Common myeloid progenitor, CD34-positive (primary cell): ENCODE results near the gene CDC42BPA.

ENCODE experiments used
- CTCF ChIA-PET: fragments of 350-600 bp; sonication (Branson Sonifier 250); formaldehyde crosslinking; loops from one replicate; lab custom pipeline; 2021; ENCODE audit warnings: antibody characterized with exemption; lab: Charles Lee
- POLR2A ChIA-PET: fragments of 350-600 bp; sonication (Branson Sonifier 250); formaldehyde crosslinking; loops from one replicate; lab custom pipeline; 2021; ENCODE audit warnings: antibody characterized with exemption; lab: Charles Lee
- DNase-seq, 3 donors: peaks; one replicate each; pipeline versions ENCODE4 v3.0.0 to v3.0.0-alpha.2; 2013
- H3K27ac ChIP-seq, 2 experiments: 1 replicate in 1 of 2; 2 replicates in 1 of 2; pipeline ENCODE4 v1.7.0; 2013; ENCODE audit warnings: inconsistent platforms in 2 of 2, low read length in 2 of 2, mild to moderate bottlenecking in 2 of 2, low read depth in 1 of 2, moderate library complexity in 1 of 2; ENCODE audit not compliant: severe bottlenecking in 2 of 2, insufficient read depth in 1 of 2, poor library complexity in 1 of 2
- H3K27me3 ChIP-seq, 5 experiments: replicated peaks in 2 of 5; 1 replicate in 3 of 5; 2 replicates in 2 of 5; pipeline versions ENCODE4 v1.6.1 to v1.7.0; 2013; ENCODE audit warnings: low read length in 4 of 5, mild to moderate bottlenecking in 2 of 5, moderate library complexity in 2 of 5, inconsistent platforms in 1 of 5; ENCODE audit not compliant: insufficient read depth in 5 of 5, control insufficient read depth in 4 of 5
- H3K36me3 ChIP-seq, 4 experiments: 1 replicate in 2 of 4; 2 replicates in 2 of 4; pipeline versions ENCODE4 v1.6.1 to v1.7.0; 2013; ENCODE audit warnings: low read length in 3 of 4, control low read depth in 1 of 4, mild to moderate bottlenecking in 1 of 4; ENCODE audit not compliant: control insufficient read depth in 4 of 4, insufficient read depth in 4 of 4
- H3K4me1 ChIP-seq, 4 experiments: 1 replicate in 3 of 4; 2 replicates in 1 of 4; pipeline versions ENCODE4 v1.6.1 to v1.7.1; 2013; ENCODE audit warnings: low read length in 3 of 4, mild to moderate bottlenecking in 3 of 4, control low read depth in 1 of 4, inconsistent platforms in 1 of 4, moderate library complexity in 1 of 4; ENCODE audit not compliant: control insufficient read depth in 4 of 4, insufficient read depth in 4 of 4; ENCODE audit errors: control extremely low read depth in 1 of 4
- H3K4me3 ChIP-seq, 7 experiments: 1 replicate in 4 of 7; 2 replicates in 3 of 7; pipeline versions ENCODE4 v1.5.1 to v1.7.0; 2013; ENCODE audit warnings: mild to moderate bottlenecking in 7 of 7, low read length in 6 of 7, moderate library complexity in 6 of 7, inconsistent platforms in 2 of 7, low read depth in 2 of 7, control low read depth in 1 of 7; ENCODE audit not compliant: insufficient read depth in 4 of 7, control insufficient read depth in 1 of 7; ENCODE audit errors: extremely low read depth in 1 of 7
- H3K9me3 ChIP-seq, 5 experiments: 1 replicate in 4 of 5; 2 replicates in 1 of 5; pipeline versions ENCODE4 v1.6.1 to v1.7.1; 2013; ENCODE audit warnings: low read length in 4 of 5, mild to moderate bottlenecking in 2 of 5, inconsistent platforms in 1 of 5, low read depth in 1 of 5, moderate library complexity in 1 of 5; ENCODE audit not compliant: control insufficient read depth in 4 of 5, insufficient read depth in 2 of 5; ENCODE audit errors: control extremely low read depth in 1 of 5
- WGBS: methylation state at CpG from one replicate; pipeline ENCODE4 v1.1.5; 2013; ENCODE audit not compliant: insufficient coverage; 5-methylcytosine and 5-hydroxymethylcytosine counted together

Gene CDC42BPA

DNA sequence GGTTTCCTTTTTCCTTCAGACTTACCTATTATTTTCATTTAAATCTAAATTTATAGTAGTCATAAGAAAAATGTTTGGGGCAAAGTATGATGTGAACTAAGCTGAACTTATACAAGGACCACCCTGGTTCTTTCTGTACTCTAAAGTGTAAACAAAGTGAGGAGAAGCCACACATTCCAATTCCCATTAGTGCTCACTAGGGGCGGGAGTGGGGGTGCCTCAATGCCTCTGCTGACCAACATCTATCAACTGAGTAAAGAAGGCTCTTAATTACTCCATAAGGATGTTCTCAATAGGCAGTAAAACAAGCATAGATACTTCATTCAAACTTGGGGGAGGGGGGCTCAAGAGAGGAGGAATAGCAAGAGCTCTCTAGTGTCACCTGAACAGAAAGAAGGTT is 151.7 kb downstream of the CDC42BPA start:
- no peak overlapping the region for H3K4me3 ChIP-seq
- POLR2A ChIA-PET, result no interaction called here
- CTCF ChIA-PET, result no interaction called here

DNA sequence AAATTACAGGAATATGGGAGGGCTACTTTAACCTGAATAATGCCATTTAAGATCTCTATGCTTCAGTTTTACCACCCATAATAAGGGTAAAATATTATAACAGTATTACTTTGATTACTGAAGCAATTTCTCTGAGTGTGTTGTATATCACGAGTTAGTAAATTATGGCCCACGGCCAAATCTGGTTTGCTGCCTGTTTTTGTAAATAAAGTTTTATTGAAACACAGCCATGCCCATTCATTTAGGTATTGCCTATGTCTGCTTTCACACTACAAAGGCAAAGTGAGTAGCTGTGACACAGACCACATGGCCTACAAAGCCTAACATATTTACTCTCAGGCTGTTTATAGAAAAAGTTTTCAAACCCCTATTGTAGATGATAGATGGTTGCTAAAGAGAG is 156.8 kb downstream of the CDC42BPA start:
- no peaks in the 10 kb centered on the region for H3K9me3 ChIP-seq
- POLR2A ChIA-PET, result no interaction called here
- peaks cover 0 to 9% (median 4%) of the 10 kb centered on the region in 4 experiments for H3K36me3 ChIP-seq
- no peak overlapping the region for H3K27ac ChIP-seq
- H3K4me1 ChIP-seq, result no peaks in the 10 kb centered on the region
- H3K4me3 ChIP-seq, result no peak overlapping the region
- DNase-seq, result no peak
- CTCF ChIA-PET, result no interaction called here
- WGBS, result no CpG with 5 or more reads among the region's 2 CpGs
- no peaks in the 10 kb centered on the region for H3K27me3 ChIP-seq

More for the DNA sequence above, 151.7 kb downstream of the CDC42BPA start:
- Histone ChIP-seq H3K27ac (no peak overlapping the region), H3K4me1 (no peaks in the 10 kb centered on the region), H3K27me3 (no peaks in the 10 kb centered on the region), H3K36me3 (no peaks in the 10 kb centered on the region), H3K9me3 (no peaks in the 10 kb centered on the region)
- WGBS, result no CpG with 5 or more reads among the region's 1 CpG
- DNase-seq, result no peak

DNA sequence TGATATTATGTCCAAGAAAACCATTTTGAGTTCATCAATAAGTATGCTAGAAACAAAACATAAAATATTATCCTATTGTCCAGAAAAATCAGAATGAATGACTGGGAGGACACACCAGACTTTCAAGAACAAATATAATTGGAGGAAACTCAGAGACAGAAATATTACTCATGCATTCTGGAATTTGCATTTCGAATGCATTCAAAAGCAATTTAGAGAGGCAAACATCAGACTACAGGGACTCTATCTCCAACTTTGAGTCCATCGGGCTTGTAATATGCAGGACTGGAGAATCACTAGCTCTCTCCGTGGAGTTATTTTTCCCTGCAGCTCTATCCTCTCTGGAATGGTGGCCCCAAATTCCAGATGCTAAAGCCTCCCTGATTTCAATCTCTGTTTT is 161.8 kb downstream of the CDC42BPA start:
- H3K4me3 ChIP-seq, result no peak overlapping the region
- no peak overlapping the region for H3K27ac ChIP-seq
- DNase-seq, result no peak
- H3K4me1 ChIP-seq, result no peaks in the 10 kb centered on the region
- POLR2A ChIA-PET, result no interaction called here
- H3K36me3 ChIP-seq, result peaks cover 0 to 9% (median 4%) of the 10 kb centered on the region in 4 experiments
- no peaks in the 10 kb centered on the region for H3K9me3 ChIP-seq
- 89% methylated on average over 3 of the region's 3 CpGs for WGBS
- CTCF ChIA-PET, result no interaction called here
- no peaks in the 10 kb centered on the region for H3K27me3 ChIP-seq

DNA sequence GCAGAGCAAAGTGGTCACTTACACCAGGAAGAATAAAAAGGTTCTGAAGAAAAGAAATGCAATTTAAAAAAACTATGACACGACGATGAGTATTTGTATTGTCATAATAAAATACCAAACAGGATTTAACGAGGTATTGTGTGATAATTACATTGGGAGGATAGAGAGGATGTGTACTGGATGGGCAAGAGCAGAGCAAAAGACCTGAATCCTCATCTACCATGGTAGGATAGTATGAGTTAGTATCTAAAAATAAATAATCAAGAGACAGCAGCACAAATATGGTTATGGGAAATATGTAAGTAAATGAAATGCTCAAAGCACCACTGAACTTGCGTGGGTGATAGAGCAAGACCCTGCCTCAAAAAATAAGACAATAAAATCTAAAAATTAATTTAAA is 162.6 kb downstream of the CDC42BPA start:
- no CpG with 5 or more reads among the region's 4 CpGs for WGBS
- no peak for DNase-seq
- no peak overlapping the region for H3K27ac ChIP-seq

DNA sequence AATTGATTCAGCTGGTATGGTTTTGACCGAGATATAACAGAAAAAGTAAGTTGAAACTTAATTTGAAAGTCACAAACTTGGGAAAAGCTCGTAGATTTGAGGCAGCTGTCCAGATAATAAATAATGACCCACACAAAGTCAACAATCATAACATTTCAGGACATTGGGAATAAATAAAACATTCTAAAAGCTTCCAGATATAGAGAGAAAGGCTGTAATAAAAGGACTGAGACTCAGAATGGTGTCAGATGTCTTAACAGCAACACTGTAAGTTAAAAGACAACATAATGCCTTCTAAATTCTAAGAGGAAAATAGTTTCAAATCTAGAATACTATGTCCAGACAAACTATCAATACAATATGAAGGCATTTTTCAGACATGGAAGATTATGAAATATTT is 163.3 kb downstream of the CDC42BPA start:
- CTCF ChIA-PET, result interaction anchor here (1.2 kb wide), 1 partner anchor 283 kb away, joined by 3 read pairs; no protein-coding TSS in a partner anchor
- no peak for DNase-seq
- Histone ChIP-seq H3K27ac (no peak overlapping the region), H3K9me3 (no peaks in the 10 kb centered on the region), H3K4me1 (no peaks in the 10 kb centered on the region), H3K4me3 (no peak overlapping the region), H3K36me3 (peaks cover 0 to 5% (median 4%) of the 10 kb centered on the region in 4 experiments), H3K27me3 (no peaks in the 10 kb centered on the region)
- POLR2A ChIA-PET, result no interaction called here
- no CpG with 5 or more reads among the region's 2 CpGs for WGBS

More for the DNA sequence above, 162.6 kb downstream of the CDC42BPA start:
- Histone ChIP-seq H3K4me1 (no peaks in the 10 kb centered on the region), H3K27me3 (no peaks in the 10 kb centered on the region), H3K4me3 (no peak overlapping the region), H3K9me3 (no peaks in the 10 kb centered on the region), H3K36me3 (peaks cover 0 to 9% (median 4%) of the 10 kb centered on the region in 4 experiments)
- CTCF ChIA-PET, result interaction anchor here (1.2 kb wide), 1 partner anchor 283 kb away, joined by 3 read pairs; no protein-coding TSS in a partner anchor
- POLR2A ChIA-PET, result no interaction called here

DNA sequence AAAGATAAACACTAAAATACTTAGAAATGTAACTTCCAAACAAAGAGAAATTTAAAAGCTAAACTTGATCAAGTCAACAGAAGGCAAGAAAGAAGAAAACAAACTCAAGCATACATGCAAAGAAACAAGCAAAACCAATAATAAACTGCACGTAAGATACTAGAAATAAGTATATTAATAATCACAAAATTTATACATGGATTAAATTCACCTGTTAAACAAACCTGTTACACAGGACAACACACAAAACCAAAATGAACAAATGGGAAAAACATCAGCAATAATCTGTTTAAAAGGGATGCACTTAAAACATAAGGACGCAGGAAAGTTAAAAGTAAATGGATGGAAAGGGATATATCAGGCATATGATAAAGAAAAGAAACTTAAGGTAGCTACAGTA is 165.8 kb downstream of the CDC42BPA start:
- WGBS, result no CpG with 5 or more reads among the region's 2 CpGs
- Histone ChIP-seq H3K4me1 (no peaks in the 10 kb centered on the region), H3K36me3 (no peaks in the 10 kb centered on the region), H3K27ac (no peak overlapping the region), H3K9me3 (no peaks in the 10 kb centered on the region), H3K27me3 (no peaks in the 10 kb centered on the region), H3K4me3 (no peak overlapping the region)
- CTCF ChIA-PET, result no interaction called here
- POLR2A ChIA-PET, result no interaction called here
- DNase-seq, result no peak

DNA sequence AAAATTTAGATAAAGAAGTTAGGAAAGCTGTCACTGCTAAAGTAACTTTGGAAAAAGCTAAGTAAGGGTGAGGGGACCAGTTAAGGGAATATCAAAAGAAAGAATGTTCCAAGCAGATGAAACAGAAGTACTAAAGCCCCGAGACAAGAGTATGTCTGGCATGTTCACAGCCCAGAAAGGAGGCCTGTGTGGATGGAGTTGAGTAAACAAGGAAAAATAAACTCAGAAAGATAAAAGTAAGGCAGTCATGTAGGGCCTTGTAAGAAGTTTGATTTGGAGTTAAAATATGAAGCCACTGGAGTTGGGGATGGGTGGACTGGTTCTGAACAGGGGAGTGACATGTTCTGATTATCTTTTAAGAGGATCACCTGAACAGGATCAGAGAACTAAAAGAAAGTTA is 177.9 kb downstream of the CDC42BPA start:
- no peaks in the 10 kb centered on the region for H3K27me3 ChIP-seq
- no peaks in the 10 kb centered on the region for H3K4me1 ChIP-seq
- peaks cover 0 to 32% (median 8%) of the 10 kb centered on the region in 4 experiments for H3K36me3 ChIP-seq
- DNase-seq, result no peak
- 100% methylated on average over 1 of the region's 1 CpG for WGBS
- no peak overlapping the region for H3K27ac ChIP-seq
- ChIA-PET POLR2A (no interaction called here), CTCF (no interaction called here)
- H3K9me3 ChIP-seq, result peaks cover 0 to 1% (median 0%) of the 10 kb centered on the region in 5 experiments
- H3K4me3 ChIP-seq, result no peak overlapping the region
